LHCN-M2 (cell line): ENCODE measurements around the gene APLP2. TPM values are rescaled to one million over a fixed set of nuclear protein-coding genes. Genes with fewer than 3 reads are reported as not detected.

Experiments used
- DNase-seq: peaks from one replicate; pipeline ENCODE4 v3.0.0-alpha.2; 2012; ENCODE audit warnings: low read depth
- total RNA-seq: library from RNA; depleted of rRNA; stranded (reverse); fragments of >200 nt; gene quantifications from 2 replicates; pipeline ENCODE4 v1.2.3, GENCODE V29; 2014

Gene APLP2
- total RNA-seq, 1 experiment from 2014 or later: 259 TPM

- DNase-seq: peak; percentile 43
Observed at GRCh38 chr11:130055617-130056016, 14.1 kb upstream of the APLP2 start.

DNA sequence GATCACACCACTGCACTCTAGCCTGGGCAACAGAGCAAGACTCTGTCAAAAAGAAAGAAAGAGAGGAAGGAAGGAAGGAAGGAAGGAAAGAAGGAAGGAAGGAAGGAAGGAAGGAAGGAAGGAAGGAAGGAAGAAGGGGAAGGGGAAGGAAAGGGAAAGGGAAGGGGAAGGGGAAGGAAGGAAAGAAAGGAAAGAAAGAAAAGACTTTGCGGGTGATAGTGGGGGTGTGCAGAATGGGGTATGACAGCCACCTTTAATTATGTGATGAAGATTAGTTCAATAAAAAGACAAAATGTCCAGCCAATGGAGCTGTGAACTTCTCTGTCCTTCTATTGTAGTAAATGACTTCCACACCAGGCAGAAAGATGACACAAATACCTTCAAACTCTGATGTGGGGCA is 8.7 kb upstream of the APLP2 start:
- DNase-seq: no peak

- DNase-seq: no peak
Observed at GRCh38 chr11:130062026-130062425, 7.7 kb upstream of the APLP2 start.

- no peak for DNase-seq
Observed at GRCh38 chr11:130063451-130063850, 6.2 kb upstream of the APLP2 start.

- DNase-seq: no peak
Observed at GRCh38 chr11:130064596-130064995, 5.1 kb upstream of the APLP2 start.

DNA sequence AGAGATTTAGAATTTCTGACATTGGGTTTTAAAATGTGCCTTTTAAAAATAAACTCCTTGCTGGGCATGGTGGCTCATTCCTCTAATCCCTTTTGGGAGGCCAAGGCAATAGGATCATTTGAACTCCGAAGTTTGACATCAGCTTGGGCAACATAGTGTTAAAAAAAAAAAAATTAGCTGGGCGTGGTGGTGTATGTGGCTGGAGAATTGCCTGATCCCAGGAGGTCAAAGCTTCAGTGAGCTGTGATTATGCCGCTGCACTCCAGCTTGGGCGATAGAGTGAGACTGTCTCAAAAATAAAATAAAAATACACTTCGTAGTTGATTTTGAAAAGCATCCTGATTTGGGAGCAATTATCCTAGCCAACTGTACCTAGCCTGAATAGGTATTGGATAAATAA is 3.4 kb upstream of the APLP2 start:
- no peak for DNase-seq

DNA sequence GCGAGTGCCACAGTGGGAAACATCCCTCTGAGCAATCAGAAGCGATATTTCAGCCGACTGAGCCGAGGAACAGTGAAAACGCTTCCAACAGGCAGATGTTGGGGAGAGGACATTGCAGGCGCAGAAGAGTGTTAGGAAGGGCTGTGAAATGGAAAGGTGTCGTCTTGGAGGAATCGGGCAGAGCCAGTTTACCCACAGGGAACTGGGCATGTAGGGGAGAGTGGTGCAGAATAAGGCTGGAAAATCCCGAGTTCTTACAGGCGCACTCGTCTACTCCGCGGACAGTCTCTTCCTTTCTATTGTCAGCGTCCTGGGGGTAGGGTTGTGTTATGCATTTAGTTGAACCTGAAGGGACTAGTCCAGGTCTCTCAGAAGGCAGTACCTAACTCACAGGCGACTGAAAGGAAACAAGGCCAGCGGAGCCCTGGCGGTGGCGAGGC is 1.1 kb upstream of the APLP2 start:
- no peak for DNase-seq

- peak; percentile 85 for DNase-seq
Observed at GRCh38 chr11:130068986-130069658, 572 bp upstream of the APLP2 start.

DNA sequence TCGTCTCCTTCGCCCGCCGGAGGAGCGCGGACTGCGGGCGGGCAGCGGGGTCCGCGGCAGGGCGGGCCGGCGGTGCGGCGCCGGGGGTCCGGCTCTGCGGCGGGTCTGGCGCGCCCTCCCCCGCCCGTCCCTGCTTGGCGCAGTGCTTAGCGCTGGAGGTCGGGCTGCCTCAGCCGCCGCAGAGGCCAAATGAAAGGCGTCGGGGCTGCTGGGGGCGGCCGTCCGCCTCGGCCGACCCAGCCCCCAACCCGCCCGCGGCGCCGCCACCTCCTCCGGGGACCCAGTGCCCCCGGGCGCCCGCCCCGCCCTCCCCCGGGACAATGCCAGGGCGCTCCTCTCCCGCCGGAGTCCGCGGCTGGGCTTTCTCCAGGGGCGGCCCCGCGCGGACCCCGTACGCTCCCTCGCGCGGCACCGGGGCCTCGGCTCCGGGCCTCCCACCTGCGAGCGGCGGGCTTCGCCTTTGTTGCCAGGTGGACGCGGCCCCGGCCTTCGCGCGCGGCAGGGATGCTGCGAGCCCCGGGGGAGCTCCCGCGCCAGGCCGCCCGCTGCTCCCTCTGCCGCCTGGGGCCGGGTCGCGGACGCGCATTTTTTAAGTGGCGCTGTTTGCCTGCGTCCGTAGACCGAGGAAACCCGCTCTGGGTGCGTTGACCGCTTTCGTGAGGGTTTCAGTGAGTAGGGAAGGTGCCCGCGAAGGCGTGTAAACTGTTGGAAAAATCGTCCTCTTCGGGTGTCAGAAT is 583 bp downstream of the APLP2 start:
- no peak for DNase-seq

DNA sequence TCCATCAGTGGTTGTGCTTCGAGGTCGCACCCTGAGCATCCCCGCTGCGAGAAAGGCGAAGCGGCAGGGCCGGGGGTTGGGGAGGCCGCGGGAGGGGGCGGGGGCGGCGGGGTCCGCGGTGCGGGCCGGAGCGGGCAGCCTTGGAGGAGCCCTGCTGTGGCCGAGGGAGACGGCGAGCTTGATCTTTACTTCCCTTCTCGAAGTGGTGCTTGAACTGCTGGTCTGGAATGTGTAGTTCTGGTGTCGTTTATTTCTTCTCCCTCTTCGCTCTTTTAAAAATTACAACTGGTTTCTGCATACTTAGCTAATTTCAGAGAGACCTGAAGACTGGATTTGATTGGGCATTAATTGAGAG is 1.1 kb downstream of the APLP2 start:
- DNase-seq: no peak

- DNase-seq: no peak
Observed at GRCh38 chr11:130071211-130071712, 1.6 kb downstream of the APLP2 start.

- DNase-seq: no peak
Observed at GRCh38 chr11:130074736-130075135, 5.0 kb downstream of the APLP2 start.

DNA sequence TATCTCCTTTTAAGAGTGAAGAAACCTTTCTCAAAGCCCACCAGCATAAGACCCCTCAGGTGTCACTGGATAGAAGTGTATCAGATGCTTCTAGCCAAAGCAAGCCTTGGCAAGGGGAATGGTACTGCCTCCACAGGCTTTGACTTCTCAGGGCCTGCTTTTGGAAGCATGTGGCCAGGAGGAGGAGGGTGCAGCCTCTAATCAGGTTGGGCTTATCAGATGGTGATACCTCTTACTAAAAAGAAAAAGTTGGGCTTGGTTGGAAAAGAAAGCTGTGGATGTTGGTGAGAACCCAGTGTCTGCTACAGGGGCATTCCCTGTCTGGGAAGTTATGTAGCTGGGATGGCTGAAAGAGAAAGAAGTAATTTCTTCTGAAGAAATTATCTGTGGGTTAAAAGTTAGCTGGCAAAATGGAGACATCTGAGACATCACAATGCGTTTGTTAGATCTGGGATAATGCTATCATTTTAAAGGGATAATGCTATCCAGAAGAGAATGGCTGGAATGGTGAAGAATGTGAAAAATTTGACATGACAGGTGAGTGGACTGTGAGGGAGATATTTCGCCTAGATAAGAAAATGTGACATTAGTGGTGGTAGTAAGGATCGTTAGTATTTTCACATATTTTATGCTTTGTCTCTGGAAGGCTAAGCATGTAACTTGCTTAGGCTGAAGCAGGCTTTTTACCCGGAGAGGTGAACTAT is 7.2 kb downstream of the APLP2 start:
- no peak for DNase-seq

- DNase-seq: no peak
Observed at GRCh38 chr11:130077671-130078070, 8.0 kb downstream of the APLP2 start.

GRCh38 chr11:130078080-130078479 is 8.4 kb downstream of the APLP2 start:
- no peak for DNase-seq

GRCh38 chr11:130085671-130086290 is 16.1 kb downstream of the APLP2 start:
- no peak for DNase-seq

- DNase-seq: no peak
Observed at GRCh38 chr11:130086669-130087068, 17.0 kb downstream of the APLP2 start.

DNA sequence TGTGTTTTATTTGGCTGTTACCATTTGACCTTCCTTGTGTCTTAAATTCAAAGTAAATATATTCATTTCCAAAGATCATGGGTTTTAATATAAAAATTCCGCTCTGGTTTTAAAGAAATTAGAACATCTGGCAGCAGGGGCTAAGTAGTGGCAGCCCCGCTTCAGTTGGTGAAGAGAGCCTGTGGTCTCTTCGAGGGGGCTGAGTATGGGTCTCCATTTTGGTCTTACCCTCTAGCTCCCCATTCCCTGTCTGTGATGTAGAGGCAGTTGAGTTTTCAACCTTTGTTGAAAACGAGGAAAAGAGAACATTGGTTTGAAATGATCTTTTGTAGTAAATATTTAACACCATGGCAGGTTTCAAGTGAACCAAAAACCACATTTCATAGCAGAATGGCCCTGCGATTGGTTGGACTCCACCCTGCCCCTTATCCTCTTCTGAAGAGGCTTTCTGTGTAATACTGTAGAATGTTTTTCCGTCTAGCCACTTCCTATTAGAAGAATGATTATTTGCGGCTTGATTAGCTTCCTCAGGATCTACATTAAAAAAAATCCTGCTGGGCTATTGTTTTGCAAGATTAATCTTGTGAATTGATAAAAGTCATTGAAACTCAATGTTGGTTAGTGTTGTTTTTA is 17.7 kb downstream of the APLP2 start:
- no peak for DNase-seq

DNA sequence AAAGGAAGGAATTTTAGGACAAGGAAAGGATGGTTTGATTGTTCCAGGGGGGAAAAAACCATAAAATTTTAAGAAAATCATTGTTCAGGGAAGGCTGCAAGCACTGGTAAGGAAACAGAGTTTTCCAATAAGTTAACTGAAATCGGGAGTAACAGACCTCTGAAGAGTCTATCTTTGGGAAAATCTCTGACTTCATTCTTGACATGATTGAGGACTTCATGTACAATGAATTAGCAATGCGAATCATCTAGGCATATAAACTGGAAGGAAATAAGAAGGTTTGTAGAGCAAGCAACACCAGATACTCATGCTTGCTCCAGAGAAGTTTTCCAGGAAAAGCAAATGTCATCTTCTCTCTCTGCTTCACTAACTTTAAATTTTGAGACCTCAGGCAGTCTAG is 18.5 kb downstream of the APLP2 start:
- DNase-seq: no peak

DNA sequence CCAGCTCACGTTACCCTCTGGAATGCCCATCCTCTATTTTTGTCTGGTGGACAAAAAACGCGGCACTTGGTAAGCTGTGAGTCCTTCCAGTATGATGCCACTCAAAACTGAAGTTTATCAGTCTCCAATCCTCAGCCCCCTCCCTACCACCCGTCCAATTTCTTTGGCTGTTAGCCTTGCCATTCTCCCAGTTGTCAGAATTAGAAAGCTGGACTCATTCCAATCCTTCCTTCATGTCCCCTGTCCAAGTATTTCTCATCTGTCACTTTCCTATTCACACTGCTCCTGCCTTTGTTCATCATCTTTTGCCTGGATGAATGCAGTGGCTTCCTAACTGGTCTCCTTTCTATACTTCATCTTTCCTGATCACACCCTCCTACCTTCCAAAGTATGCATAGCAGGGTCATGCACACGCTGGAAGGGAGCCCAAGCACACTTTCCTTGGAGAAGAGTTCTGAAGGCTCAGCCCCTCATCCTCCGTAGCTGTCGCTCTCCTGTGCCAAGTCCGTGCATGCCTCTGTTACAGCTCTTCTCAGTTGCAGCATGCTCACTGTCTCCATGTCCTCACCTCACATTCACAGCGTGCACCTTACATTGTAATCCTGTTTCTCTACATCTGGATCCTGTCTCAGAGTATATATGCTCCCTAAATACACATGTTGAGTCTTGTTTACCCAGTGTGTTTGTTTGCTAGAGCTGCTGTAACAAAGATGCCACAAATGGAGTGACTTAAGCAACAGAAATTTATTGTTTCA is 19.4 kb downstream of the APLP2 start:
- DNase-seq: no peak

DNA sequence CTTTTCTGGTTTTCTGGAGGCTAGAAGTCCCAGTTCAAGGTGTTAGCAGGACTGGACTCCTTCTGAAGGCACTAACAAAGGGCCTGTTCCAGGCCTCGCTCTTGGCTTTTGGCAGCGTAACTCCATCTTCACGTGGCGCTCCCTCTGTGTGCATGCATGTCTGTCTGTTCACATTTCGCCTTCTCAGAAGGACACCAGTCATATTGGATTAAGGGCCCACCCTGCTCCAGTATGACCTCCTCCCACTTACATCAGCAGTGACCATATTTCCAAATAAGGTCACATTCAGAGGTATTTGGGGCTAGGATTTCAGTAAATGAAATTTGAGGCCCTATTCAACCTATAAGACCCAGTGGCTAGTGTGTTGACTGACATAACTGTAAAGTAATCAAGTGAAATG is 20.0 kb downstream of the APLP2 start:
- DNase-seq: no peak
